GM12878 (cell line): ENCODE measurements around the gene LDHAL6A. TPM values are rescaled to one million over a fixed set of nuclear protein-coding genes. Genes with fewer than 3 reads are reported as not detected.

ENCODE experiments used
- ATAC-seq: fragments of 200-7000 bp; cut with Tn5 transposase; 3 replicates; pipeline ENCODE4 v1.9.1; 2020; ENCODE audit warnings: mild to moderate bottlenecking, moderate library complexity
- BruUV-seq: library from RNA; stranded (reverse); fragments of 400-500 nt; replicated peaks from 2 replicates; lab custom pipeline; 2021; lab: Mats Ljungman, UMichigan
- CTCF ChIA-PET: fragments of 300-600 bp; sonication (Branson Sonifier 250); formaldehyde crosslinking; extraction: SDS; loops from one replicate; lab custom pipeline; 2021; ENCODE audit warnings: inconsistent platforms; lab: Yijun Ruan, JAX
- POLR2A ChIA-PET: fragments of 350-600 bp; formaldehyde crosslinking; extraction: SDS; loops from one replicate; lab custom pipeline; 2021; ENCODE audit warnings: inconsistent platforms; lab: Charles Lee
- RAD21 ChIA-PET: fragments of 300-600 bp; sonication (Branson Sonifier 250); formaldehyde crosslinking; loops from one replicate; lab custom pipeline; 2023; ENCODE audit warnings: antibody characterized with exemption; ENCODE audit not compliant: unreplicated experiment; lab: Charles Lee
- SMC1A ChIA-PET: fragments of 300-600 bp; sonication (Branson Sonifier 250); formaldehyde crosslinking; loops from one replicate; lab custom pipeline; 2023; ENCODE audit not compliant: unreplicated experiment, uncharacterized antibody; lab: Charles Lee
- DNase-seq: peaks from one replicate; pipeline ENCODE4 v3.0.0-alpha.2; 2011; ENCODE audit warnings: low read depth, low spot score
- FAIRE-seq: peaks from 3 replicates; lab custom pipeline; 2011; peaks lifted over from hg19 to GRCh38; lab: Jason Lieb, UNC
- H2AFZ ChIP-seq: 2 replicates; pipeline ENCODE4 v1.6.0; 2011; ENCODE audit warnings: low read depth, low read length, control low read depth; ENCODE audit not compliant: control insufficient read depth
- H3K27ac ChIP-seq: 2 replicates; pipeline ENCODE4 v1.5.1; 2011; ENCODE audit warnings: control low read depth; ENCODE audit not compliant: control insufficient read depth, insufficient read depth
- H3K27me3 ChIP-seq, 2 experiments: replicated peaks in 1 of 2; 2 replicates each; pipeline versions ENCODE4 v1.6.0 to v1.6.1; 2011; ENCODE audit warnings: low read length in 1 of 2; ENCODE audit not compliant: control insufficient read depth in 2 of 2, insufficient read depth in 2 of 2
- H3K36me3 ChIP-seq, 2 experiments: 2 replicates each; pipeline ENCODE4 v1.5.1; 2011; ENCODE audit warnings: low read length in 1 of 2; ENCODE audit not compliant: control insufficient read depth in 2 of 2, insufficient read depth in 2 of 2
- H3K4me1 ChIP-seq: 2 replicates; pipeline ENCODE4 v1.6.1; 2011; ENCODE audit warnings: mild to moderate bottlenecking, low read length, moderate library complexity, mixed read lengths; ENCODE audit not compliant: control insufficient read depth, insufficient read depth
- H3K4me2 ChIP-seq: 2 replicates; pipeline ENCODE4 v1.6.0; 2011; ENCODE audit warnings: control low read depth; ENCODE audit not compliant: control insufficient read depth, insufficient read depth
- H3K4me3 ChIP-seq: fragments of 200-600 bp; sonication (generic); 2 replicates; pipeline ENCODE4 v1.5.1; 2016
- H3K79me2 ChIP-seq: 2 replicates; pipeline ENCODE4 v1.6.0; 2011; ENCODE audit warnings: low read length; ENCODE audit not compliant: control insufficient read depth, insufficient read depth
- H3K9ac ChIP-seq: 2 replicates; pipeline ENCODE4 v1.8.0; 2011; ENCODE audit warnings: low read length, control low read depth, mixed read lengths; ENCODE audit not compliant: control insufficient read depth, insufficient read depth
- H3K9me3 ChIP-seq: replicated peaks from 3 replicates; pipeline ENCODE4 v1.5.1; 2011; ENCODE audit warnings: mild to moderate bottlenecking, low read length; ENCODE audit not compliant: control insufficient read depth, insufficient read depth
- H4K20me1 ChIP-seq: 2 replicates; pipeline ENCODE4 v1.6.0; 2011; ENCODE audit not compliant: control insufficient read depth, insufficient read depth
- BACH1 ChIP-seq: fragments of 450-650 bp; IDR thresholded peaks from 2 replicates; pipeline ENCODE4 v1.6.1; 2017; ENCODE audit warnings: mild to moderate bottlenecking, borderline replicate concordance
- BCL11A ChIP-seq: IDR thresholded peaks from 2 replicates; pipeline ENCODE4 v1.6.1; 2011; ENCODE audit warnings: low read depth, low read length
- CBFB ChIP-seq: IDR thresholded peaks from 2 replicates; pipeline ENCODE4 v1.6.1; 2016; ENCODE audit warnings: antibody characterized with exemption, low read depth
- E4F1 ChIP-seq: fragments of 450-650 bp; IDR thresholded peaks from 2 replicates; pipeline ENCODE4 v1.6.1; 2018; ENCODE audit warnings: borderline replicate concordance, mild to moderate bottlenecking; ENCODE audit not compliant: partially characterized antibody
- GABPA ChIP-seq: IDR thresholded peaks from 2 replicates; pipeline ENCODE4 v1.6.1; 2014; ENCODE audit warnings: antibody characterized with exemption, low read depth, mild to moderate bottlenecking, inconsistent platforms
- HCFC1 ChIP-seq: fragments of 150-350 bp; IDR thresholded peaks from 2 replicates; pipeline ENCODE4 v1.6.1; 2014; ENCODE audit warnings: low read length
- IRF4 ChIP-seq: IDR thresholded peaks from 2 replicates; pipeline ENCODE4 v1.6.1; 2011; ENCODE audit warnings: low read depth, low read length
- IRF5 ChIP-seq: fragments of 450-650 bp; IDR thresholded peaks from 2 replicates; pipeline ENCODE4 v1.6.1; 2017; ENCODE audit warnings: borderline replicate concordance
- LARP7 ChIP-seq: fragments of 450-650 bp; IDR thresholded peaks from 2 replicates; pipeline ENCODE4 v1.6.1; 2017; ENCODE audit warnings: mild to moderate bottlenecking
- MYC ChIP-seq: IDR thresholded peaks from 2 replicates; pipeline ENCODE4 v1.6.1; 2011; ENCODE audit warnings: mild to moderate bottlenecking, low read length, moderate library complexity, inconsistent platforms; ENCODE audit not compliant: insufficient read depth, insufficient replicate concordance, insufficient read length, severe bottlenecking
- NRF1 ChIP-seq: conservative IDR thresholded peaks from 2 replicates; pipeline ENCODE4 v1.6.1; 2011; ENCODE audit warnings: mild to moderate bottlenecking, low read depth, low read length, improper control_type of control experiment
- POLR2AphosphoS5 ChIP-seq: IDR thresholded peaks from 2 replicates; pipeline ENCODE4 v1.6.1; 2011; ENCODE audit warnings: mild to moderate bottlenecking, low read length, inconsistent platforms
- RELB ChIP-seq: fragments of 450-650 bp; IDR thresholded peaks from 2 replicates; pipeline ENCODE4 v1.6.1; 2017; ENCODE audit warnings: low read depth, mild to moderate bottlenecking, moderate library complexity
- SKIL ChIP-seq: fragments of 450-650 bp; IDR thresholded peaks from 2 replicates; pipeline ENCODE4 v1.6.1; 2017; ENCODE audit warnings: mild to moderate bottlenecking, low read depth, inconsistent platforms; ENCODE audit not compliant: poor library complexity, severe bottlenecking
- SUPT20H ChIP-seq: IDR thresholded peaks from 2 replicates; pipeline ENCODE4 v1.6.1; 2011; ENCODE audit warnings: low read depth, mild to moderate bottlenecking, low read length, moderate library complexity, borderline replicate concordance; ENCODE audit not compliant: control insufficient read depth
- ZNF384 ChIP-seq: IDR thresholded peaks from 2 replicates; pipeline ENCODE4 v1.6.1; 2012; ENCODE audit warnings: low read depth, mild to moderate bottlenecking, low read length, improper control_type of control experiment, borderline replicate concordance
- in situ Hi-C: fragments of 300-500 bp; cut with MboI; formaldehyde crosslinking; loops from 9 replicates; pipeline ENCODE4 v1.14.3; 2018; ENCODE audit warnings: mixed read lengths
- intact Hi-C: fragments of 100-400 bp; cut with micrococcal nuclease; formaldehyde crosslinking; loops from one replicate; pipeline ENCODE4 v1.14.2; 2022; ENCODE audit not compliant: unreplicated experiment
- polyA plus RNA-seq, 11 experiments: library from polyadenylated mRNA; depleted of rRNA in 4 of 11; unstranded in 6 of 11; stranded (reverse) in 5 of 11; fragments of >200 nt; fragmentation: Nextera tagmentation in 4 of 11; fragmentation: Illumina TruSeq in 1 of 11; extraction: Ambion mirVana in 4 of 11; extraction: Trizol in 1 of 11; gene quantifications; 1 replicate in 1 of 11; 2 replicates in 10 of 11; pipeline versions ENCODE4 v1.2.1 to v1.2.3, GENCODE V29; 2011 to 2016; ENCODE audit warnings: inconsistent platforms in 2 of 11, missing spikeins in 2 of 11, low read depth in 1 of 11
- total RNA-seq, 4 experiments: library from RNA; depleted of rRNA in 3 of 4; stranded (reverse); fragments of >200 nt in 3 of 4; fragmentation: Illumina TruSeq in 1 of 4; extraction: Trizol in 1 of 4; gene quantifications; 2 replicates each; pipeline versions ENCODE4 v1.2.1 to v1.2.3, GENCODE V29; 2013 to 2021

LDHAL6A gene
- total and polyA plus RNA-seq, 10 of the 15 experiments (the other 5 are each of a cell fraction or from before 2014, with no cell fraction given): 0.03 to 0.11 (median 0.09) TPM; not detected in 7

- Histone ChIP-seq H2AFZ (no peak overlapping the region), H3K27ac (no peak overlapping the region), H3K4me2 (no peak overlapping the region), H3K36me3 (peaks cover 2 to 9% of the 10 kb centered on the region in 2 experiments; a peak in 3 of 4 replicates), H3K9me3 (no peaks in the 10 kb centered on the region), H3K9ac (no peak overlapping the region), H4K20me1 (no peaks in the 10 kb centered on the region), H3K79me2 (no peaks in the 10 kb centered on the region), H3K4me1 (no peaks in the 10 kb centered on the region), H3K4me3 (no peak overlapping the region), H3K27me3 (no peaks in the 10 kb centered on the region)
- TF ChIP-seq MYC (no peak), GABPA (no peak), CBFB (no peak), IRF5 (no peak), NRF1 (no peak), ZNF384 (no peak), SUPT20H (no peak), RELB (no peak), POLR2AphosphoS5 (no peak), BCL11A (no peak), SKIL (no peak), E4F1 (no peak), LARP7 (no peak), BACH1 (no peak), IRF4 (no peak), HCFC1 (no peak)
- FAIRE-seq (no peak), ATAC-seq (no peak), DNase-seq (no peak)
- in situ Hi-C loops (no loop called here), intact Hi-C loops (no loop called here)
- ChIA-PET CTCF (interaction anchor here (0.8 to 1.6 kb wide), 3 partner anchors 18 to 377 kb away, joined by 3 to 5 read pairs (median 3); no protein-coding TSS in a partner anchor), SMC1A (interaction anchor here (0.7 to 1.0 kb wide), 2 partner anchors 235 to 249 kb away, joined by 3 read pairs; no protein-coding TSS in a partner anchor), RAD21 (no interaction called here), POLR2A (interaction anchor here (0.5 kb wide), 1 partner anchor 15 kb away, joined by 3 read pairs; no protein-coding TSS in a partner anchor)
- no TSS peak for BruUV-seq
Measured at GRCh38 chr11:18492888-18493287, 37.2 kb downstream of the LDHAL6A start.
